CD4-positive, alpha-beta memory T cell (primary cell): Measurements from ENCODE around the gene VSTM2B. TPM values are rescaled to one million over a fixed set of nuclear protein-coding genes. Genes with fewer than 3 reads are reported as not detected.

Experiments used
- CTCF ChIA-PET: fragments of 350-600 bp; sonication (Branson Sonifier 250); formaldehyde crosslinking; loops from one replicate; lab custom pipeline; 2021; ENCODE audit warnings: inconsistent platforms; ENCODE audit not compliant: partially characterized antibody; lab: Charles Lee
- POLR2A ChIA-PET: fragments of 350-600 bp; sonication (Branson Sonifier 250); formaldehyde crosslinking; loops from one replicate; lab custom pipeline; 2021; ENCODE audit not compliant: partially characterized antibody; lab: Charles Lee
- DNase-seq, 5 donors: peaks; one replicate each; pipeline versions ENCODE4 v3.0.0 to v3.0.0-alpha.2; 2020 to 2022; ENCODE audit warnings: mixed read lengths in 1 of 5
- H3K27ac ChIP-seq: one replicate; pipeline ENCODE4 v1.7.0; 2013; ENCODE audit warnings: low read depth, low read length
- H3K27me3 ChIP-seq: 2 replicates; pipeline ENCODE4 v1.7.0; 2013; ENCODE audit warnings: mild to moderate bottlenecking, low read length, moderate library complexity; ENCODE audit not compliant: insufficient read depth
- H3K36me3 ChIP-seq: 2 replicates; pipeline ENCODE4 v1.7.0; 2013; ENCODE audit warnings: mild to moderate bottlenecking, low read length, moderate library complexity; ENCODE audit not compliant: insufficient read depth
- H3K4me1 ChIP-seq: 2 replicates; pipeline ENCODE4 v1.7.0; 2013; ENCODE audit warnings: mild to moderate bottlenecking, low read length, moderate library complexity; ENCODE audit not compliant: insufficient read depth
- H3K4me3 ChIP-seq, 2 donors: one replicate each; pipeline ENCODE4 v1.7.0; 2013; ENCODE audit warnings: low read length in 2 of 2, mild to moderate bottlenecking in 1 of 2
- H3K9me3 ChIP-seq, 2 donors: one replicate each; pipeline ENCODE4 v1.7.0; 2013; ENCODE audit warnings: low read length in 2 of 2, control low read depth in 1 of 2; ENCODE audit not compliant: control insufficient read depth in 1 of 2
- H3K27ac Mint-ChIP-seq, 7 donors: one replicate each; pipeline ENCODE4 v1.8.0; 2020 to 2021; ENCODE audit warnings: mixed read lengths in 7 of 7, mild to moderate bottlenecking in 6 of 7, inconsistent platforms in 3 of 7, moderate library complexity in 3 of 7
- H3K27me3 Mint-ChIP-seq, 2 donors: one replicate each; pipeline ENCODE4 v1.8.0; 2020 to 2021; ENCODE audit warnings: mixed read lengths in 2 of 2
- H3K36me3 Mint-ChIP-seq, 2 donors: one replicate each; pipeline ENCODE4 v1.8.0; 2020 to 2021; ENCODE audit warnings: mixed read lengths in 2 of 2, inconsistent platforms in 1 of 2, mild to moderate bottlenecking in 1 of 2
- H3K4me1 Mint-ChIP-seq, 4 donors: one replicate each; pipeline ENCODE4 v1.8.0; 2020 to 2021; ENCODE audit warnings: mixed read lengths in 4 of 4, mild to moderate bottlenecking in 1 of 4
- H3K4me3 Mint-ChIP-seq, 8 donors: one replicate each; pipeline ENCODE4 v1.8.0; 2020 to 2021; ENCODE audit warnings: mixed read lengths in 8 of 8, mild to moderate bottlenecking in 7 of 8, moderate library complexity in 6 of 8, inconsistent platforms in 3 of 8
- H3K9me3 Mint-ChIP-seq, 8 donors: one replicate each; pipeline ENCODE4 v1.8.0; 2020 to 2021; ENCODE audit warnings: mixed read lengths in 8 of 8, mild to moderate bottlenecking in 5 of 8, inconsistent platforms in 3 of 8, moderate library complexity in 1 of 8
- intact Hi-C: fragments of 100-400 bp; cut with micrococcal nuclease; formaldehyde crosslinking; loops from one replicate; pipeline ENCODE4 v1.15.1; 2023
- polyA plus RNA-seq, 2 donors: library from polyadenylated mRNA; unstranded; fragments of 300-500 nt; fragmentation: Illumina TruSeq; gene quantifications; one replicate each; pipeline ENCODE4 v1.2.3, GENCODE V29; 2021
- total RNA-seq, 2 experiments: library from RNA; stranded (reverse); gene quantifications; one replicate each; pipeline ENCODE4 v1.2.3, GENCODE V29; 2021

The VSTM2B gene
- total and polyA plus RNA-seq, 4 experiments from 2014 or later: not detected

DNA sequence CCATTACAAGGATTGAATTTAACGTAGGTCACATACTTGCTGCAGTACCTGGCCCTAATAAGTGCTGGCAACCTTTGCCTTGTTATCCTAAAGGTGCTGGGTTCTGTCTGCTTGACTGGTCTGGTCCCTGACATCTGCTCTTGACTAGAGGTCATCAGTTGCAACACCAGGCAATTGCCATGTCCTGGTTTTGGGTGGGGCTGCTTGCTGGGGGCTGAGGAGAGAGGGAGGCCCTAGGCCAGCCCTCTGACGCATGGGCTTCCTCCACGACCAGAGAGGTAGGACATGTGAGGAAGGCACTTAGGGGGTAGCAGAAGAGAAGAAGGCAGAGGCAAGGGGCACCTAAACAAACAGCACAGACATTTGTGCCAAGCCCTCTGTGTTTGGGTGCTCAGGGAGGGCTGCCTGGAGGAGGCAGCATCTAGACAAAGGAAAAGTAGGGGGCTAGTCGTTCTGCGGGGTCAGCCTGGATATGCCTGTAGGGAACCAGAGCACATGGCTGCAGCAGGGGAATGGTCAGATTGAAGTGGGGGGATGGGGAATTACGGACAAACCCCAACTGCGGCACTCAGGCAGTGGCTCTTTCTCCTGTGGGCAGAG, 21.7 kb downstream of the VSTM2B start:
- no peak overlapping the region for H3K27ac ChIP-seq
- DNase-seq: no peak
- H3K9me3 ChIP-seq: no peaks in the 10 kb centered on the region
- H3K36me3 Mint-ChIP-seq: peaks cover 0 to 2% of the 10 kb centered on the region in 2 donors
- no peak overlapping the region for H3K4me3 Mint-ChIP-seq
- no peaks in the 10 kb centered on the region for H3K27me3 ChIP-seq
- peaks cover 0 to 11% (median 5%) of the 10 kb centered on the region in 8 donors for H3K9me3 Mint-ChIP-seq
- peaks cover 6 to 20% of the 10 kb centered on the region in 2 donors for H3K27me3 Mint-ChIP-seq
- ChIA-PET CTCF (no interaction called here), POLR2A (no interaction called here)
- no peak overlapping the region for H3K27ac Mint-ChIP-seq
- no peaks in the 10 kb centered on the region for H3K36me3 ChIP-seq
- intact Hi-C loops: no loop called here
- H3K4me1 ChIP-seq: no peaks in the 10 kb centered on the region
- H3K4me1 Mint-ChIP-seq: no peaks in the 10 kb centered on the region
- no peak overlapping the region for H3K4me3 ChIP-seq

DNA sequence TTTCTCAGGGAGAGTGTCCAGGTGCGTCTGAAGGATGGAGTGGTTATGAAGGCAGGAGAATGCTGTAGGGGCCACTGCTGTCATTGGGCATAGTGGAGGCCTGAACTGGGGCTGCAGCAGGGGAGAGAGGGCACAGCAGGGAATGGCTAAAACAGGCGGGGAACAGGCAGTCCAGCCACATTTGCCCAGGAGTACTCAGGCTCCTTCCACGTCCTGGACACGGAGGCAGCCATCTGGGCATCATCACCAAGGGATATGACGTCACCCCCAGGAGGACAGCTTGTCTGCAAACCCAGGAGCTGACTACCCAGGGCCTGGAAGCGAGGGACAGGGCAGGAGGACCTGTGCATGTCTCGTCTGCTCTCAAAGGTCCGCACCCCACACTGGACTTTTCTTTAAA, 22.2 kb downstream of the VSTM2B start:
- Histone ChIP-seq H3K9me3 (no peaks in the 10 kb centered on the region), H3K36me3 (no peaks in the 10 kb centered on the region), H3K27me3 (no peaks in the 10 kb centered on the region), H3K27ac (no peak overlapping the region), H3K4me3 (no peak overlapping the region), H3K4me1 (no peaks in the 10 kb centered on the region)
- Mint-ChIP-seq H3K9me3 (peaks cover 0 to 13% (median 6%) of the 10 kb centered on the region in 8 donors), H3K4me1 (no peaks in the 10 kb centered on the region), H3K27ac (no peak overlapping the region), H3K36me3 (peaks cover 0 to 2% of the 10 kb centered on the region in 2 donors), H3K4me3 (no peak overlapping the region), H3K27me3 (peaks cover 6 to 20% of the 10 kb centered on the region in 2 donors)
- ChIA-PET CTCF (no interaction called here), POLR2A (no interaction called here)
- intact Hi-C loops: no loop called here
- DNase-seq: no peak

DNA sequence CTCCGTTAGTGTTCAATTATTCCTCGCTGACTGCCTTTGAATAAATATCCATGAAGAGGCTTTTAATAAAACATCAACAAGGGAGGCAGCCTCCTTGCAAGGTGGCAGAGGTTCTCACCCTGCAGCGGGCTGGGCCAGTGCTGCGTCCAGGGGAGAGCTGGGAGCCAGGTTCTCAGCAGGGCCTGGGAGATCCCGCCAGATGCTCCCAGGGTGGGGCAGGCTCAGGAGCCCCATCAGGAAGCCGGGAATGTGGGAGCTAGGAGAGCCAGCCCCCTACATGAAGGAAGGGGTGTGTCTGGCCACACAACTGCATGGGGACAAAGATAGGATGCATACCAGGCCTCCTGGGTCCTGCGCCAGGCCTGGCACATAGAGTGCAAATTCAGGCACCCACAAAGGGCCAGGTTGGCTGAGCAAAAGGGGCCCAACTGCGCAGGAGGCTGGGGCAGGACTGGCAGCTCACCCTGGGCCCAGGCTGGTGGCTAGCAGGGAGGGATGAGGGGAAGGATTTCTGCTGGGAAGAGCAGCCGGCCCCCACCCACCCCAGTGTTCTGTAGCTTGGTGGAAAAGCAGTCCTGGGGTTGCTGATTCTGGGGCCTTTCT, 22.8 kb downstream of the VSTM2B start:
- Histone ChIP-seq H3K4me3 (no peak overlapping the region), H3K27me3 (no peaks in the 10 kb centered on the region), H3K27ac (no peak overlapping the region), H3K9me3 (no peaks in the 10 kb centered on the region), H3K36me3 (no peaks in the 10 kb centered on the region), H3K4me1 (no peaks in the 10 kb centered on the region)
- H3K4me1 Mint-ChIP-seq: no peaks in the 10 kb centered on the region
- H3K36me3 Mint-ChIP-seq: peaks cover 0 to 2% of the 10 kb centered on the region in 2 donors
- POLR2A ChIA-PET: no interaction called here
- H3K4me3 Mint-ChIP-seq: no peak overlapping the region
- no peak overlapping the region for H3K27ac Mint-ChIP-seq
- peaks cover 0 to 19% (median 11%) of the 10 kb centered on the region in 8 donors for H3K9me3 Mint-ChIP-seq
- intact Hi-C loops: no loop called here
- H3K27me3 Mint-ChIP-seq: peaks cover 6 to 19% of the 10 kb centered on the region in 2 donors
- CTCF ChIA-PET: no interaction called here
- no peak for DNase-seq

DNA sequence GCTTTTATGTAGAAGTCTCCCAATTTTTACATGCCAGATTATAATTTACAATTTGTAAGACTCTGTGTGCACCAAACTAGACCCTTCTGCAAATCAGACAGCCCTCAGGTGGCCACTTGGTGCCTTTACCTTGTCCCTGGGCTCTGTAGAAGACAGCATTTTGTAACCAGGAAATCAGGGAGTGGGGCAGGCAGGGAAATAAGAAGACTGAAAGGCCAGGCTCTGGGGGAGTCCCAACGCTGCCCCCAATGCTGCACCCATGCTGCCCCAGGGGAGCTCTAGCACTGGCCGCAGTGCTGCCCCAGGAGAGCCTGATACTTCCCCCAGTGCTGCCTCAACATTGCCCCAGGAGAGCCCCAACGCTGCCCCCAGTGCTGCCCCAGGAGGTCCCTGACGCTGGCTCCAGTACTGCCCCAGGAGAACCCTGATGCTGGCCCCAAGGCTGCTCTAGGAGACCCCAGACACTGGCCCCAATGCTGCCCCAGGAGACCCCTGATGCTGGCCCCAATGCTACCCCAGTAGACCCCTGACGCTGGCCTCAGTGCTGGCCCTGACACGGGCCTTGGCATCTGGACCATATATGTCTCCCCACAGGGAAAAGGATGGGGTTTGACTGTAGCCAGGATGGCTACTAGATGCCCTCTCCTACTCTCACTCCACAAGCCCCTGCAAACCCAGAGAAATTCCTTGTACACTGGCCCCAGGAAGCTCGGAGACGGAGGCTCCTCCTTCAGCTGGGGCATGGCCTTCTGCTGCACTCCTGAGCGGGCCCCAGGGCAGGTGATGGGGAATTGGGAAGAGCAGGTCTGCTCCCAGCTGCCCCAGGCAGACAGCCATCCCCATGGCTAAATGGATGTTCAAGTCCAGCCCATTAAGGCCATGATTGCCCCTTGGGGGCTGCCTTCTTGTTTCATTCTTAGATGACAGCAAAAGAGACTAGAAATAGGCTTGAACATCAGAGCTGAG, 23.6 kb downstream of the VSTM2B start:
- no peaks in the 10 kb centered on the region for H3K4me1 Mint-ChIP-seq
- ChIA-PET POLR2A (no interaction called here), CTCF (interaction anchor here (0.6 to 0.9 kb wide), 2 partner anchors 8 to 209 kb away, joined by 3 read pairs; no protein-coding TSS in a partner anchor)
- peaks cover 0 to 3% of the 10 kb centered on the region in 2 donors for H3K9me3 ChIP-seq
- H3K27ac ChIP-seq: no peak overlapping the region
- no peaks in the 10 kb centered on the region for H3K36me3 ChIP-seq
- intact Hi-C loops: no loop called here
- H3K36me3 Mint-ChIP-seq: peaks cover 2 to 4% of the 10 kb centered on the region in 2 donors
- peaks cover 0 to 27% (median 19%) of the 10 kb centered on the region in 8 donors for H3K9me3 Mint-ChIP-seq
- no peak overlapping the region for H3K4me3 ChIP-seq
- H3K27ac Mint-ChIP-seq: no peak overlapping the region
- H3K27me3 ChIP-seq: no peaks in the 10 kb centered on the region
- no peak overlapping the region for H3K4me3 Mint-ChIP-seq
- peaks cover 6 to 22% of the 10 kb centered on the region in 2 donors for H3K27me3 Mint-ChIP-seq
- DNase-seq: no peak
- no peaks in the 10 kb centered on the region for H3K4me1 ChIP-seq

DNA sequence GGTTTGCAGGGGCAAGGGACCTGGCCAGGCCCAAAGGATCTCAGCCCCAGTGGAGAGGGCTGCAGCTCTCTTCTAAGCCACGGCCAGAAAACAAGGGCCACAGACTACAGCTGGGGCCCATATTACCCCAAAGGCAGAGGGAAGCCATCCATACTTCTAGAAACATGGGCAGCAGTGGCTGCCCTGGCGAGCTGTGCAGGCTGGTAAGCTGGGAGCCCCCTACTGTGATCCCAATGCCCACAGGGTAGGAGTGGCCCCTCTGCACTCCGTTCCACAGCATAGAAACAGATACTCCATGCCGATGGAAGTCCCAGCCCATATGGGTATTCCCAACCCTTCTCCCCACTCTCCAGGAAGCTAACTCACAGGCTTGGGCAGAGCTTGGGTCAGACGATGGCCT, 25.1 kb downstream of the VSTM2B start:
- ChIA-PET CTCF (interaction anchor here (0.6 kb wide), 1 partner anchor 181 kb away, joined by 3 read pairs; no protein-coding TSS in a partner anchor), POLR2A (no interaction called here)
- DNase-seq: no peak
- intact Hi-C loops: no loop called here
- Histone ChIP-seq H3K4me1 (no peaks in the 10 kb centered on the region), H3K4me3 (no peak overlapping the region), H3K27me3 (no peaks in the 10 kb centered on the region), H3K27ac (no peak overlapping the region), H3K36me3 (no peaks in the 10 kb centered on the region), H3K9me3 (peaks cover 0 to 3% of the 10 kb centered on the region in 2 donors)
- no peak overlapping the region for H3K4me3 Mint-ChIP-seq
- peaks cover 9 to 14% of the 10 kb centered on the region in 2 donors for H3K36me3 Mint-ChIP-seq
- no peaks in the 10 kb centered on the region for H3K4me1 Mint-ChIP-seq
- peaks cover 7 to 21% of the 10 kb centered on the region in 2 donors for H3K27me3 Mint-ChIP-seq
- no peak overlapping the region for H3K27ac Mint-ChIP-seq
- peaks cover 0 to 35% (median 32%) of the 10 kb centered on the region in 8 donors for H3K9me3 Mint-ChIP-seq

DNA sequence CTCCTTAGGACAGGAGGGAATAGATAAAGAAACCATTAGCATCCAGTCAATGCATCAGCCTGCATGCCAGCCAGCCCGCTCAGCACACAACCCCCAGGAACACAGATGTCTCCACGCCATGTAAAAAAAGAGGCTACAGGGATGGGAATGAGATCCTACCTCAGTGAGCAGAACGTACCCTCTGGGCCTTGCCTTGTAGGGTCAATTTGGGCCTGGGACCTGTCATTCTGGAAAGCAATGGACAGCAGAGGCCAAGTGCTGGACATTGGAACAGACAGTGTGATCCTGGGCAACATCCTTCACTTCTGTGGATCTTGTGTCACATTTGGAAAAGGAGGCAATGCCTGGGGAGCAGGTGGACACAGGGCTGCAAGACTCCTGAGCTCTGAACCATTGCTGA, 26.0 kb downstream of the VSTM2B start:
- Histone ChIP-seq H3K27ac (no peak overlapping the region), H3K9me3 (peaks cover 0 to 3% of the 10 kb centered on the region in 2 donors), H3K4me1 (no peaks in the 10 kb centered on the region), H3K4me3 (no peak overlapping the region), H3K36me3 (no peaks in the 10 kb centered on the region), H3K27me3 (no peaks in the 10 kb centered on the region)
- Mint-ChIP-seq H3K9me3 (peaks cover 0 to 43% (median 38%) of the 10 kb centered on the region in 8 donors), H3K27me3 (peaks cover 8 to 23% of the 10 kb centered on the region in 2 donors), H3K4me1 (no peaks in the 10 kb centered on the region), H3K4me3 (no peak overlapping the region), H3K27ac (no peak overlapping the region), H3K36me3 (peaks cover 10 to 14% of the 10 kb centered on the region in 2 donors)
- intact Hi-C loops: no loop called here
- ChIA-PET POLR2A (no interaction called here), CTCF (no interaction called here)
- DNase-seq: no peak
